NAMALWA (cell line): Measurements from ENCODE around the gene TSR2.
"Not testable (repeated sequence)": the region's sequence is repeated elsewhere in the genome, so short reads cannot be mapped to it uniquely, and the experiment has no call there.

Experiments used
- DNase-seq: peaks from one replicate; pipeline ENCODE4 v3.0.0-alpha.2; 2015; ENCODE audit warnings: low spot score

Gene TSR2

DNA sequence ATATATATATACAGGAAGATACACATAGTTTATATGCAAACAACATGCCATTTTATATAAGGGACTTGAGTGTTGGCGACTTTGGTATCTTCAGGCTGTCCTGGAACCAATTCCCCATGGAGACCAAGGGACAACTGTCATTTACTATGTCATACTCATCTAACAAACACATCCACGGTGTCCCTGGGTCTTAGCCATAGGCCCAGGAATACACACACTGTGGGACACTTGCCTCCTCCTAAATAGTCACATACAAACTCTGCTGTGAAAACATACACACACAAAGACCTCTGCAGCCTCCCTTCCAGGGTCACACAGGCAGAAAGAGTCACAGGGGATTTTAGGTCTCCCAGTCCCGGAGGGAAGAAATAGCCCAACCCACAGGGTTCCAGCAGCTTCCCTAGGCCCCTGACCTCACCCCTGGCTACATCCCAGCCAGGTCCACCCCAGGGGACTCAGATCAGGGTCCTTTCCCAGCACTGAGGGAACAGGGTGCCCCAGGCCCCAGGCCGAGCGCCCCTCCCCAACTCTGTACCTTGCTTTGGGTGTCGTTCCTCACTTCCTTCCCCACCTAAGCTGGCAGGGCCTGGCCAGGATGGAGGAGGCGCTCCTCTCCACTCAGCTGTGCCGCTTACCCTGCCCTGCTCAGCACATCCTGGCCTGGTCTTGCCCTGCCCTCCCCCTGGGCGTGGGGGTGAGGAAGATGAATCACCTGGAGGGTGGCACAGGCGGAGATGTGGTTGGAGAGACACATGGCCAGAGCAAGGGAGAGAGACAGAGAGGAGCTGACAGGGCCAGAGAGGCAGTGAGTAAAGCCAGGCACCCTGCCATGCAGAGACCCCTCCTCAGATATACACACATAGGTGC is 34.0 kb downstream of the TSR2 start:
- no peak for DNase-seq

DNA sequence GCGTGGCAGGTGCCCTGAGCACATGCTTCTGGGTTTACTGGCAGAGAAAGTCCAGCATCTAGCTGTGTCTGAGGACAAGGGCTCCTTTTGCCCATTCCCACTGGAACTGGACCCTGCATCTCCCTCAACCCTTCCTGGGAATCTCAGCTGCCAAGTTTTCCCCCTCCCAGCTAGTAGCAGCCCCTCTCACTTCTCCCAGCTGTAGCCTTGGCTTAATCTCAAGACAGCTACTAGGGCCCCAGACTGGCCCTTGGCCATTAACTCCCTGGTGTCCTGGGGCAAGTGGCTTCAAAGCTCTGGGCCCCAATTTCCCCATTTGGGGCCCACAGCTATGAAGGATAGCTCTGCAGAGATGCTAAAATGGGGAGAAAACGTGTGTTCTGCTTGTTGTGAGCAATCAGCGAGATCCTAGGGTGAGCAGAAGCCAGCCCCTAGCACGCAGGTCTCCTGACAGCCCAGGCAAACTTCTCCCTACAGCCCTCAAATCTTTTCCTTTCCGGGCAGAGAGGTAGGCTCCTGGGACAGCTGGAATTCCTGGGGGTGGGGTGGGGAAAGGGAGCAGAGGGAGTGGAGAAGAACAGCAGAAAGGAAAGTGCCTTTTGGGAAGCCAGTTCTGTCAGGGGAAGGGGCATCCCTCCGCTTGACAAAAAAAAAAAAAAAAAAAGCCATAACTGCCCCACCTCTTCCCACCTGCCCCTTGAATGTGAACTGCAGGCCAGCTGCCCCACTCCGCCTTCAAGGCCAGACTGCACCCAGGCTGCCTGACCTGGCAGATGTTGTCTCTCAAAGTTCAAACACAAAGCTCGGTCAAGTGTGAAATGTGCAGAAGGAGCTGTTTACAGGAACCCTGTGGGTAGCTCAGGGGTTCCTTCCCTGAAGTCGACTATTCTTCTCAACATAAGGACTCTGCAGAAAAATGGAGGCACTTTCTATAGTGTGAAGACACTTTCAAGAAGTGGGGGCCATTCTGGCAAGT is 39.2 kb downstream of the TSR2 start:
- DNase-seq, result peak; percentile 66

DNA sequence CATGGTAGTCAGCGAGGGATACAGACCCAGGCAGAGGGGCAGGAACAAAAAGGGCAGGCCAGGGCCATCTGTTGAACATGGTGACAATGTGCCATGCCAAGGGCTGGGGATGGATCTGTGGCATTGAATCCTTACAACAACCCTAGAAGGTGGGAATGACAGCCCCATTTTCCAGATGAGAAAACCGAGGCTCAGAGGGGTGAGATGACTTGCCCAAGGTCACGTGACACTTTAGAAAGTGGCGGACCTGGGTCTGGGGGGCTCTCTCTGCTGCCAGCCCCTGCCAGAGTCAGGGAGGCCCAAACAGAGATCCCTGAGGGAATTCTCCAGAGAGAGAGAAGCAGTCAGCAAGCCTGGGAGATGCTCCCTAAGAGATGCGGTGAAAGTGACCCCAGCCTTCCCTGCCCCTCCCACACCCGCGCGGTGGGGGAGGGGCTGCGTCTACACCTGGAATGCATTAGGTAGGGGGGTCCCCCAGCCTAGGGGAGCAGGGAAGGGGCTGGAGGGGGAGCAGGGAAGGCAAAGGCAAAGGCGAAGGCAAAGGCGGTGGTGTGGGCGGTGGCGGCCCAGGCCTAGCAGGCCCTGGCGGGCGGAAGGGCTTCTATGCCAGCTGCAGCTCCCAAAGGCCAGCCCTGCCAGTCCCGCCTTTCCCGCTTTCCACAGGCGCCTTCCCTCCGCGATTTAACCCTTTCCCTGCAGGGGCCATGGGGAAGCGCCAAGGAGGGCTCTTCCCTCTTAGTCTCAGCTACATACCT is 42.8 kb downstream of the TSR2 start:
- no peak for DNase-seq

DNA sequence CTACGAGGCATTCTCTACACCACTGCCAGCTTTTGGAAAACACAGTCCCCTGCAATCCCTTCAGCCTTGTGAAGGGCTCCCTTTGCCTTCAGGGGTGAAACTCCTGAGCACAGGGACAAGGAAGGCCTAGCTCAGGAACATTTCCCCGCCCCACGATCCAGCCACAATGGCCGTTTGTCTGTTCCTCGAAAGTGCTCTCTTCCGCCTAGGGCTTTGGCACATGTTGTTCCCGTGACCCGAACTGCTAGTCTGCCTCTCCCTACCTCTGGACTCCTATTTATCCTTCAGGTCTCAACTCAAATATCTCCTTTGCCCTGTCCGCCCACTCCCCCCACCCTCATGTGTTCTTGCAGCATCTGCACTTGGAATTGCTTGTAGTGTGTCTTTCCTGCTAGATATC is 43.7 kb downstream of the TSR2 start:
- no peak for DNase-seq

DNA sequence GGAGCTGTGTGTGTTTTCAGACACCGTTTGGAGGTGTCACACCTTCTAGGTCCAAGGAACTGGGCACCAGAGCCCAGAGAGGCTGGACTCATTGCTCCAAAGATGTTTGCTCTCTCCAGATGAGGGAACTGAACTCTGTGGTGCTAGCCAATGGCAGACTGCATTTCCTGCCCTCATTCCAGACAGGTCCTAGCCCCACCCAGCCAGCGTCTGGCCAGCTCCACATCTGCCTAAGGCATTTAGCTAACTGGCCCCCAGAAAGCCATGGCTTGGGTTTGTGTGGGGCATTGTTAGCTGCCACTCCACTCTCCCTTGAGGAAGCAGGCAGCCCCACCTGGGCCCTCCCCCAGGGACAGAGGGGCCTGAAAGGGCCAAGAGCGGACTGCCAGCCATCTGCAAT is 44.5 kb downstream of the TSR2 start:
- no peak for DNase-seq

DNA sequence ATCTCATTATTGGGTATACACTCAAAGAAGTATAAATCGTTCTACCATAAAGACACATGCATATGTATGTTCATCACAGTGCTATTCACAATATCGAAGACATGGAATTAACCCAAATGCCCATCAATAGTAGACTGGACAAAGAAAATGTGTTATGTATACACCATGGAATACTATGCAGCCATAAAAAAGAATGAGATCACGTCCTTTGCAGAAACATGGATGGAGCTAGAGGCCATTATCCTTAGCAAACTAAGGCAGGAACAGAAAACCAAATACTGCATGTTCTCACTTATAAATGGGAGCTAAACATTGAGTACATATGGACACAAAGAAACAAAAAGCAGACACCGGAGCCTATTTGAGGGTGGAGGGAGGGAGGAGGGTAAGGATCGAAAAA is 49.6 kb downstream of the TSR2 start:
- DNase-seq, result not testable (repeated sequence)

DNA sequence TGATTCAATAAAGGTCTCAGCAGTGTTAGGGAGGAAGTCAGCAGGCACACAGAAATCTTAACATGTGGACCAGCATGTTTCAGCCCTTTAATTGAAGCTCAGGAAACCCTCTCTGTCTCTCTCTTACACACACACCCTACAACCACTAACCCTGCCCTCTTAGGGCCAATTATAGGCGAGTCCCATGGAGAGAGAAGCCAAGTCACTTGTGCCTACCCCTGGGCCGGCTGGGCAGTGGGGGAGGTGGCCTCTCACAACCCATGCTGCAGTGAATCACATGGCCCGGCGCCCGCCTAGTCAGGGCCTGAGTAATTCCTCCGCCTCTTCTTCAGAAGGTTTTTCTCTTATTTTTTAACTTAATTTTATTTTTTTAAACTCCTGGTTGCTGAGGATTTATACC is 52.1 kb downstream of the TSR2 start:
- no peak for DNase-seq

DNA sequence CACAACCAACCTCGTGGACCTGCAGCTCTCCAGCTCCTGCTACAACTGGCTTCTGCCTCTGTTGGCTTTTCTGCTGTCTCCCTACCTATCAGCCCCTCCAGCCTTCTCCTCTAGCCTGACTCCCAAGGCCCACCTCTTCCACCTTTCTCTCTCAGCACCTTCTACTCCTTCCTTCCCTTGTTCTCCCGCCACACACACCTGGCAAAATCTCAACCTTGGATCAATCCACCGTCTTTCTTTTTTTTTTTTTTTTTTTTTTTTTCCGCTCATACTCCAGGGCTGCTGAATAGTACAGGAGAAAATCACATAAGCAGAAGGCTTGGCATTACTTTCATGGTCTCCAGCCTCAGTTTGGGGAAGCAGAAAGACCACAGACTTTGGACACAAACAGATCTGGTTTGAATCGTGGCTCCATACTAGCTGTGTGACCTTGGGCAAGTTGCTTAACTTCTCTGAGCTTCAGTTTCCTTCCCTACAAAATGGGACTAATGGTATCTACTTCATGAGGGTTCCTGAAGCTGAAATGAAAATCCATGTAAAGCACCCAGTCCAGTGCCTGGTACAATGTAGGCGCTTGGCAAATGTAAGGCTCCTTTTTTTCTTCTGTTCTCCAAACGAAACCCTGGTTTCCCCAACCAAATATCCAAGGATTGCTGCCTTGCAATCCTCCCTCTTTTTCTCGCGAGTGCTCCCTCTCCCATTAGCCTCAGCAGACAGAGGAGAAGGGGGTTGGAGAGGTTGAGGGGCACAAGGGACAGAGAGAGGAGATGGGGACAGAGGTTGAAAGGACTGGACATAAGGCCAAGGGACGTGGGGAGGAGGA is 54.2 kb downstream of the TSR2 start:
- no peak for DNase-seq
